Upper lobe of left lung (tissue), 6 donors: Measurements from ENCODE around the gene EDEM3. TPM values are rescaled to one million over a fixed set of nuclear protein-coding genes. Genes with fewer than 3 reads are reported as not detected.
"Not testable (repeated sequence)": the region's sequence is repeated elsewhere in the genome, so short reads cannot be mapped to it uniquely, and the experiment has no call there.

Experiments used
- ATAC-seq, 2 donors: fragments of 200-7000 bp; cut with Tn5 transposase; one replicate each; pipeline ENCODE4 v1.9.1; 2022; ENCODE audit warnings: mild to moderate bottlenecking in 2 of 2, moderate library complexity in 2 of 2; ENCODE audit not compliant: low FRiP score in 2 of 2
- DNase-seq, 2 donors: peaks; one replicate each; pipeline ENCODE4 v3.0.0-alpha.2; 2019 to 2020
- H3K27ac ChIP-seq, 4 donors: fragments of 200-600 bp; sonication (generic); one replicate each; pipeline ENCODE4 v1.5.1; 2016 to 2019
- H3K27me3 ChIP-seq, 4 donors: fragments of 200-600 bp; sonication (generic); one replicate each; pipeline ENCODE4 v1.5.1; 2017 to 2019
- H3K36me3 ChIP-seq, 4 donors: fragments of 200-600 bp; sonication (generic); one replicate each; pipeline ENCODE4 v1.5.1; 2016 to 2019
- H3K4me1 ChIP-seq, 4 donors: fragments of 200-600 bp; sonication (generic); one replicate each; pipeline ENCODE4 v1.5.1; 2018 to 2019
- H3K4me3 ChIP-seq, 4 donors: fragments of 200-600 bp; sonication (generic); one replicate each; pipeline ENCODE4 v1.5.1; 2017 to 2019; ENCODE audit warnings: mild to moderate bottlenecking in 2 of 4, moderate library complexity in 1 of 4
- H3K9me3 ChIP-seq, 4 donors: fragments of 200-600 bp; sonication (generic); one replicate each; pipeline ENCODE4 v1.5.1; 2018 to 2019
- CTCF ChIP-seq, 6 experiments: fragments of 450-650 bp in 4 of 6; fragments of 200-600 bp in 2 of 6; sonication (generic) in 2 of 6; IDR thresholded peaks; one replicate each; pipeline ENCODE4 v1.5.1; 2016 to 2019; ENCODE audit warnings: antibody characterized with exemption in 6 of 6
- EP300 ChIP-seq, 4 donors: sonication (generic); formaldehyde crosslinking; IDR thresholded peaks; one replicate each; pipeline ENCODE4 v1.5.1; 2017; ENCODE audit warnings: antibody characterized with exemption in 4 of 4, control low read depth in 2 of 4
- POLR2A ChIP-seq, 4 donors: fragments of 450-650 bp; IDR thresholded peaks; one replicate each; pipeline ENCODE4 v1.5.1; 2016 to 2017; ENCODE audit warnings: antibody characterized with exemption in 4 of 4, mild to moderate bottlenecking in 2 of 4
- POLR2AphosphoS5 ChIP-seq, 2 donors: sonication (generic); formaldehyde crosslinking; IDR thresholded peaks; one replicate each; pipeline ENCODE4 v1.5.1; 2017; ENCODE audit warnings: antibody characterized with exemption in 2 of 2
- WGBS, 2 donors: methylation state at CpG; one replicate each; pipeline ENCODE4 v1.1.5; 2017 to 2018; 5-methylcytosine and 5-hydroxymethylcytosine counted together
- total RNA-seq, 6 donors: library from RNA; depleted of rRNA in 4 of 6; stranded (reverse); fragments of >200 nt in 4 of 6; gene quantifications; one replicate each; pipeline versions ENCODE4 v1.1.0 to v1.2.1, GENCODE V29; 2016 to 2021
- donor health status: DM: no; HTN: no; CAD: no; lungs with moderate emphysema.
- donor health status: DM: no; HTN: yes; CAD: no; lungs with severe emphysema.

EDEM3 gene
- total RNA-seq, 6 donors from 2014 or later, result 23.9 to 56.2 (median 29.4) TPM

DNA sequence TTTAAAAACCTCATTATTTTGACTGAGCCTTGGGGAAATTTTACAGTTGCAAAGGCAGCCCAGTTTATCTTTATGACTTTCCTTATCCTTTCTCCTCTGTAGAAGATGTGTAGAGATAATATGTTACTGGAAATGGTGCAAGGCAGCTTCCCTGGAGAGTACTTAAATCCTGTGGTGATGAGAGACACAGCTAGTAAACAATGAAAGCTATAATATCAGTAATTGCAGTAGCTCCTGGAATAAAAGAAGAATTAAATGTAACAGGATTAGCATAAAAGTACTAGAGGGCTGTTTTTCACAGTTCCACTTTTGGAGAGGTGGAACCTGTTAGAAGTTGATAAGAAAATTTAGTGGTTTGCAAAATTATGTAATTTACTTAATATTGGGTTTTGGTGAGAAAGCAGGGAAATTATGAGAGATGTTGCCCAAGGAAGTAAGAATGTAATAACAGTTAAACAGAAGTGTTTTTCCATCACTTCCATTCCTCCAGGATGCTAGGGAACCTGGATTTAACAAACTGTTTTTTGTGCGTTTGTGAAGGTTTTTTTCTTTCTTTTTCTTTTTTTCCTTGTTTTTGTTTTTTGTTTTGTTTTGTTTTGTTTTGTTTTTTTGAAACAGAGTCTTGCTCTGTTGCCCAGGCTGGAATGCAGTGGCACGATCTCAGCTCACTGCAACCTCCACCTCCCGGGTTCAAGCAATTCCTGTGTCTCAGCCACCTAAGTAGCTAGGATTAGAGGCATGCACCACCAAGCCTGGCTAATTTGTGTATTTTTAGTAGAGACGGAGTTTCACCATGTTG lies 15.7 kb upstream of the EDEM3 start:
- Histone ChIP-seq H3K27ac (no peak overlapping the region), H3K27me3 (no peaks in the 10 kb centered on the region), H3K9me3 (no peaks in the 10 kb centered on the region), H3K36me3 (no peaks in the 10 kb centered on the region), H3K4me3 (no peak overlapping the region), H3K4me1 (no peaks in the 10 kb centered on the region)
- no peak for TF ChIP-seq EP300 (IDR thresholded peaks at IDR 0.05)
- TF ChIP-seq CTCF (IDR thresholded peaks at IDR 0.05), result no peak
- TF ChIP-seq POLR2A (IDR thresholded peaks at IDR 0.05), result no peak
- no peak for TF ChIP-seq POLR2AphosphoS5 (IDR thresholded peaks at IDR 0.05)
- no peak for DNase-seq
- no peak for ATAC-seq
- WGBS, 2 donors, result 88 to 94% methylated on average over 4 of the region's 4 CpGs

DNA sequence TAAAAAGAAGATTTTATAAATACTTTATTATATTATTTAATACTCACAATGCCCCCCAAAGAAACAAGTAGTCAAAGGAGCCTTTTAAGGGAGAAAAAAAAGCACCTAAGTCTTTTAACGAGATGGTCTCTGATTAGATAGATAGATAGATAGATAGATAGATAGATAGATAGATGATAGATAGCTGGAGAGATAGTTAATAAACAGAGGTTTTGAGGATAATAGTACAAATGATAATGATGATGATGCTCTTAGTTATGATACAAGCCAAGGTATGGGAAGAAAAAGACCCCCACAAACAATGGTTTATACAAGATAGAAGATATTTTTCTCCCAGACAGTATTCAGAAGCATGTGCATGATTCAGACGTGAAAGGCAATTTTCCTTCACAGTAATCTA lies 14.6 kb upstream of the EDEM3 start:
- WGBS, 2 donors, result 58 to 60% methylated on average over 2 of the region's 2 CpGs
- Histone ChIP-seq H3K9me3 (no peaks in the 10 kb centered on the region), H3K27ac (no peak overlapping the region), H3K4me1 (no peaks in the 10 kb centered on the region), H3K4me3 (no peak overlapping the region), H3K27me3 (no peaks in the 10 kb centered on the region), H3K36me3 (no peaks in the 10 kb centered on the region)
- DNase-seq (no peak), ATAC-seq (no peak)
- TF ChIP-seq CTCF (IDR thresholded peaks at IDR 0.05) (no peak), EP300 (IDR thresholded peaks at IDR 0.05) (no peak), POLR2A (IDR thresholded peaks at IDR 0.05) (no peak), POLR2AphosphoS5 (IDR thresholded peaks at IDR 0.05) (no peak)

DNA sequence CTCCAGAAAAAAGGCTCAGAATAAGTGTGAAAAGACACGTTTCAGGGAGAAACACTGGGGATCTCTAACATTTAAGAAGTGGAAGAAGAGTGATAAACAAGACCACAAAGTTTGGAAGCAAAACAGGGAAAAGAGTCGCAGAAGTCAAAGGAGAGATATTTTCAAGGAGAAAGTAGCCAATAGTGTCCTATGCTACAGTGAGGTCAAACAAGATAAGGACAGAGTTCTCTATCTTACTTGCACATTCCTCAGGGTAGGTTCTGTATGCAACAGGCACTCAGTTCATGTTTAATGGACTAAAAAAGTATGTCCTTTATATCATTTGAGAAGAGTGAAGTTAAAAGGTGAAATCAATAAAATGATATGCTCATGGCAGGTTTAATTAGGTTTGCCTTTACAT lies 13.8 kb upstream of the EDEM3 start:
- no peaks in the 10 kb centered on the region for H3K9me3 ChIP-seq
- no peak for DNase-seq
- TF ChIP-seq EP300 (IDR thresholded peaks at IDR 0.05) (no peak), POLR2A (IDR thresholded peaks at IDR 0.05) (no peak), CTCF (IDR thresholded peaks at IDR 0.05) (no peak), POLR2AphosphoS5 (IDR thresholded peaks at IDR 0.05) (no peak)
- no peak overlapping the region for H3K27ac ChIP-seq
- no peaks in the 10 kb centered on the region for H3K36me3 ChIP-seq
- H3K4me1 ChIP-seq, result no peaks in the 10 kb centered on the region
- no peaks in the 10 kb centered on the region for H3K27me3 ChIP-seq
- WGBS, 2 donors, result 65 to 79% methylated on average over 2 of the region's 2 CpGs
- ATAC-seq, result no peak
- H3K4me3 ChIP-seq, result no peak overlapping the region

DNA sequence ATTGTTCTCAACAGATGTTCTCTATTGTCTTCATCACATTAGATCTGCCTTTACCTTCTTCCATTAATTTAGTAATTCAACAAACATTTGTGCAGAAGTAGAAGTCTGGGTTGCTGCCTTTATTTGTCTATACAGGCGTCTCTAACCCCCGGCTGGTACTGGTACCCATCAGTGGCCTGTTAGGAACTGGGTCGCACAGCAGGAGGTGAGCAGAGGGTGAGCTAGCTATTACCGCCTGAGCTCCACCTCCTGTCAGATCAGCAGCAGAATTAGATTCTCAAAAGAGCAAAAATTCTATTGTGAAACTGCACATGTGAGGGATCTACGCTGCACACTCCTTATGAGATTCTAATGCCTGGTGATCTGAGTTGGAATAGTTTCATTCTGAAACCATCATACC lies 12.9 kb upstream of the EDEM3 start:
- TF ChIP-seq POLR2A (IDR thresholded peaks at IDR 0.05) (no peak), CTCF (IDR thresholded peaks at IDR 0.05) (no peak), EP300 (IDR thresholded peaks at IDR 0.05) (no peak), POLR2AphosphoS5 (IDR thresholded peaks at IDR 0.05) (no peak)
- ATAC-seq, result no peak
- H3K4me3 ChIP-seq, result no peak overlapping the region
- H3K27me3 ChIP-seq, result no peaks in the 10 kb centered on the region
- 87 to 93% methylated on average over 5 of the region's 5 CpGs for WGBS, 2 donors
- no peaks in the 10 kb centered on the region for H3K36me3 ChIP-seq
- no peak overlapping the region for H3K27ac ChIP-seq
- H3K9me3 ChIP-seq, result no peaks in the 10 kb centered on the region
- DNase-seq, result no peak
- H3K4me1 ChIP-seq, result no peaks in the 10 kb centered on the region

GRCh38 chr1:184764483-184764882 lies 9.8 kb upstream of the EDEM3 start:
- Histone ChIP-seq H3K9me3 (no peaks in the 10 kb centered on the region), H3K27ac (no peak overlapping the region), H3K27me3 (no peaks in the 10 kb centered on the region), H3K36me3 (no peaks in the 10 kb centered on the region), H3K4me3 (no peak overlapping the region), H3K4me1 (no peaks in the 10 kb centered on the region)
- whole genome bisulfite sequencing, 2 donors, result 92 to 100% methylated on average over 1 of the region's 1 CpG
- DNase-seq (no peak), ATAC-seq (no peak)
- TF ChIP-seq CTCF (IDR thresholded peaks at IDR 0.05), result no peak
- no peak for TF ChIP-seq POLR2A (IDR thresholded peaks at IDR 0.05)
- TF ChIP-seq EP300 (IDR thresholded peaks at IDR 0.05), result no peak
- TF ChIP-seq POLR2AphosphoS5 (IDR thresholded peaks at IDR 0.05), result no peak

DNA sequence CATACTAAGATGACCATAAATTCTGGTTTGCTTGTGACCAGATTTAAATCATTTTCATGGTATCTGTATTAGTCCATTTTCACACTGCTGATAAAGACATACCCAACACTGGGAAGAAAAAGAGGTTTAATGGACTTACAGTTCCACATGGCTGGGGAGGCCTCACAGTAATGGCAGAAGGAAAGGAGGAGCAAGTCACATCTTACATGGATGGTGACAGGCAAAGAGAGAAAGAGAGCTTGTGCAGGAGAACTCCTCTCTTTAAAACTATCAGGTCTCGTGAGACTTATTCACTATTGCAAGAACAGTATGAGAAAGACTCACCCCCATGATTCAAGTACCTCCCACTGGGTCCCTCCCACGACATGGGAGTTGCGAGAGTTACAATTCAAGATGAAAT lies 8.9 kb upstream of the EDEM3 start:
- H3K27ac ChIP-seq, H3K27me3 ChIP-seq, H3K36me3 ChIP-seq, H3K4me1 ChIP-seq, DNase-seq, ATAC-seq, H3K9me3 ChIP-seq, H3K4me3 ChIP-seq: not testable (repeated sequence)
- 81 to 95% methylated on average over 3 of the region's 3 CpGs for WGBS, 2 donors
